Activated naive CD4-positive, alpha-beta T cell treated with anti-CD3 and anti-CD28 coated beads for 36 hours (primary cell): ENCODE data around the gene PURA. TPM values are rescaled to one million over a fixed set of nuclear protein-coding genes. Genes with fewer than 3 reads are reported as not detected.

ENCODE experiments used
- CTCF ChIA-PET: fragments of 350-600 bp; sonication (Branson Sonifier 250); formaldehyde crosslinking; loops from one replicate; lab custom pipeline; 2021; ENCODE audit warnings: antibody characterized with exemption; lab: Charles Lee
- DNase-seq: peaks from one replicate; pipeline ENCODE4 v3.0.0-alpha.2; 2020
- H3K27ac Mint-ChIP-seq: one replicate; pipeline ENCODE4 v1.8.0; 2021; ENCODE audit warnings: mild to moderate bottlenecking, mixed read lengths
- H3K27me3 Mint-ChIP-seq: one replicate; pipeline ENCODE4 v1.8.0; 2021; ENCODE audit warnings: low read depth, mixed read lengths
- H3K36me3 Mint-ChIP-seq: one replicate; pipeline ENCODE4 v1.8.0; 2021; ENCODE audit warnings: low read depth, mixed read lengths
- H3K4me1 Mint-ChIP-seq: one replicate; pipeline ENCODE4 v1.8.0; 2021; ENCODE audit warnings: low read depth, mixed read lengths
- H3K4me3 Mint-ChIP-seq: one replicate; pipeline ENCODE4 v1.8.0; 2021; ENCODE audit warnings: mild to moderate bottlenecking, moderate library complexity, mixed read lengths
- H3K9me3 Mint-ChIP-seq: one replicate; pipeline ENCODE4 v1.8.0; 2021; ENCODE audit warnings: mixed read lengths
- intact Hi-C: fragments of 100-400 bp; cut with micrococcal nuclease; formaldehyde crosslinking; loops from one replicate; pipeline ENCODE4 v1.15.1; 2023
- total RNA-seq, 2 experiments: library from RNA; stranded (reverse); gene quantifications; one replicate each; pipeline ENCODE4 v1.2.3, GENCODE V29; 2021

The PURA gene
- total RNA-seq, 2 experiments from 2014 or later, result 9.0 to 10.3 TPM

DNA sequence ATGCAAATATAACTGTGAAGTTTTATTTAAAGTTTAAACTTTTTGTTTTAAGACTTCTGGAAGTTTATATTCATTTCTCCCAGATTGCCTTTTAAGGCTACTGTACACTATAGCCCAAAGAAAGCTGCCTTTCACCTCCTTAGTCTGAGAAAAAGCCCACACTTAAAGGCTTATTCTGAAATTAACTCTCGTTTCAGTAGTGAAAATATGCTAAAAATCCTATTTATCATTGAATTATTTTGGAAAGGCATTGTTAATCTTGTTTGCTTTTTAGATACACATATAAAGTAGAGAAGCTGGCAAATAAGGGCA, 3.3 kb upstream of the PURA start:
- no peak for DNase-seq
- H3K27ac Mint-ChIP-seq, result no peak overlapping the region
- CTCF ChIA-PET, result interaction anchor here (0.6 to 3.0 kb wide), 2 partner anchors 33 to 547 kb away, joined by 3 to 14 read pairs; no protein-coding TSS in a partner anchor
- no peaks in the 10 kb centered on the region for H3K36me3 Mint-ChIP-seq
- no peaks in the 10 kb centered on the region for H3K27me3 Mint-ChIP-seq
- no peak overlapping the region for H3K4me3 Mint-ChIP-seq
- no peaks in the 10 kb centered on the region for H3K9me3 Mint-ChIP-seq
- intact Hi-C loops, result loop anchor here (5.0 to 10.0 kb wide), 2 partner anchors 452 to 1504 kb away; partner anchors contain the start of genes APBB3, DIAPH1 and SLC35A4
- H3K4me1 Mint-ChIP-seq, result peaks cover 51% of the 10 kb centered on the region

DNA sequence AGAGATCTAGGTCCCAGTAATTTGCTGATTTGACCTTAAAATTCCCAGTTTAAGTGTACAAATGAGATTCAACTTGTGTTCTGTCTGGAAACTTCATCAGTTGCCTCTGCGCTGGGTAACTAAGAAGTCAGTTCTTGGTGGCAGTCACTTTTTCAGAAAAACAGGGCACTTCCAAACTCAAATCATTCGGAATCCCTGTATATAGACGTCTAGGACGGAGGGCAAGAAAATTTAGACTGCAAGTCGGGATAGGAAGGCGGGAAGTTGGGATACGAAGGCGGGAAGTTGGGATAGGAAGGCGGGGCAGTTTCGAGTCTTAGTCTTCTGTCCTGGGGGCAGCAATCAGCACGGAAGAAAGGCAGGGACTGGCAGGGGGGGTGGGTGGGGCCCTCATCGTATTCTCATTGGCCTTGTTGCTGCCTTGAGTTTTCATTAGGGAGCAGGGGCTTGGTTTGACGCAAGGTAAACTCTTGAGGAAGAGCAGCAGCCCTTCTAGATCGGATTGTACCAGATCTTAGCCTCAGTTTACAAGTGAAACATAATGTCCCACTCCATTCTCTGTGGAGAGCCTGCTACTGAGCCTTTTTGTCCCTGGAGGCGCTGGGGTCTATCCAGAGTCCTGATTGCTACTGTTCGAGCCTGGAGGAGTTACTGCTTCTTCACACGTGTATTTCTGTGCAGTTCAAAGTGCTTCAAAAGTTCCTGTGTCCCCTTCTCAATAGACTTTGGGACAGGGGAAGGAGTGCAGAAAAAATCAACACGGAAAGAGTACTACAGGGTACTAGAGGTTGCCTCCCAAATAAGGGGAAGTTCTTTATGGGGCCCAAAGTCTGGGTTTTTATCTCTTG, 2.7 kb upstream of the PURA start:
- Mint-ChIP-seq H3K4me3 (no peak overlapping the region), H3K9me3 (no peaks in the 10 kb centered on the region), H3K27me3 (no peaks in the 10 kb centered on the region), H3K4me1 (peaks cover 53% of the 10 kb centered on the region), H3K27ac (no peak overlapping the region), H3K36me3 (no peaks in the 10 kb centered on the region)
- no peak for DNase-seq
- intact Hi-C loops, result loop anchor here (5.0 to 10.0 kb wide), 2 partner anchors 451 to 1504 kb away; partner anchors contain the start of genes APBB3, DIAPH1 and SLC35A4
- CTCF ChIA-PET, result interaction anchor here (0.6 to 3.0 kb wide), 4 partner anchors 32 to 548 kb away, joined by 3 to 14 read pairs (median 10); no protein-coding TSS in a partner anchor

- H3K9me3 Mint-ChIP-seq, result no peaks in the 10 kb centered on the region
- peaks cover 52% of the 10 kb centered on the region for H3K4me1 Mint-ChIP-seq
- H3K27ac Mint-ChIP-seq, result no peak overlapping the region
- intact Hi-C loops, result loop anchor here (5.0 to 10.0 kb wide), 2 partner anchors 450 to 1503 kb away; partner anchors contain the start of genes APBB3, DIAPH1 and SLC35A4
- H3K36me3 Mint-ChIP-seq, result no peaks in the 10 kb centered on the region
- DNase-seq, result no peak
- CTCF ChIA-PET, result interaction anchor here (0.6 to 2.6 kb wide), 5 partner anchors 9 to 365 kb away, joined by 3 to 11 read pairs (median 5); no protein-coding TSS in a partner anchor
- peak overlapping the region; percentile 91 for H3K4me3 Mint-ChIP-seq
- H3K27me3 Mint-ChIP-seq, result no peaks in the 10 kb centered on the region
These were observed 1.9 kb upstream of the PURA start for GRCh38 chr5:140111859-140112551.

DNA sequence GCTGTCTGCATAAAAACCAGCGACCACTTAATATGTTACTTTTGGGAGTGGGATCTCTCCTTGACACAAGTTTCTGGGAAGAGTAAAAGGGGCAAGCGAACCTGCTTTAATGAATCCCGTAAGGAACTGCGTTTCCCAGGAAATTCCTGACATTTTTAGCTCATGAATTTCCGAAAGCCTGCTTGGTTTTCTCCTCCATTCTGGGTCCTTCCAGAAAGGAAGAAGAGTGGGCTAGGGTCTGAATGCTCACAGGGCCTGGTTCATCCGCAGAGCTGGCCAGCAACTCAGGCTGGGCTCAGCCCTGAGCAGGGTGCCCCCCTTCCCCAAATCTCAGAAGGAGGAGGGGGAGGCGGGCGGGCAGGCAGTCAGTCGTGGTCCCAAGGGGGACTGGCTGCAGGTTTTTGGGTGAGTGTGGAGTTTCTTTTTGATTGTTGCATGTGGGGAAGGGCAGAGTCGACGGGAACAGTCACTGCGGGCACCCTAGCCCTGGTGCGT, 1.2 kb upstream of the PURA start:
- H3K36me3 Mint-ChIP-seq, result no peaks in the 10 kb centered on the region
- H3K9me3 Mint-ChIP-seq, result no peaks in the 10 kb centered on the region
- H3K4me3 Mint-ChIP-seq, result peak overlapping the region; percentile 91
- no peaks in the 10 kb centered on the region for H3K27me3 Mint-ChIP-seq
- CTCF ChIA-PET, result interaction anchor here (0.6 to 2.6 kb wide), 6 partner anchors 8 to 366 kb away, joined by 3 to 11 read pairs (median 4); no protein-coding TSS in a partner anchor
- no peak overlapping the region for H3K27ac Mint-ChIP-seq
- intact Hi-C loops, result loop anchor here (5.0 to 10.0 kb wide), 2 partner anchors 450 to 1502 kb away; partner anchors contain the start of genes APBB3, DIAPH1 and SLC35A4
- H3K4me1 Mint-ChIP-seq, result peaks cover 56% of the 10 kb centered on the region
- DNase-seq, result no peak

DNA sequence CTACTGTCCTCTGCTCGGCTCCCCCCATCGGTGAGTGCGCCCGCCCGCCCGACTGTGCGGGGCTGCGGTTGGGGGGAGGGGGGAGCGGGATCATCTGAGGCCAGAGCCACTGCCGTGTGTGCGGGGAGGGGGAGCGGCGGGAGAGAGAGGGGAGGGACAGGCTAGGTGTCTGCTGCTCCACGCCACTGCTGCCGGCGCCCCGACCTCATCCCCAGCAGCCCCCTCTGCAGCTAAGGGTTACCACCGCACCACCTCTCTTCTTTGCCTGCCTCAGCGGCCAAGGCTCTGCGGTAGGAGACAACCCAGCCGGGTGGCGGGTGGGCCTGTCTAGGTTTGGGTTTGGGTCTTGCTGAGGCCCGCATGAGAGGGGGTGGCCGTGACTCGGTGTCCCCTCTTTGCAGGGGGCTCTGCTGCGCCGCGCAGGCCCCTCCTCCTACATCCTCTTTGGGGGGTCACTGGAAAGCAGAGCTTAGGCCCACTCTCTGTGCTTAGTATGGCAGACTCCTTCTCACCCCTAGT, 670 bp upstream of the PURA start:
- Mint-ChIP-seq H3K27ac (peak overlapping the region; percentile 90), H3K4me3 (peak overlapping the region; percentile 91), H3K4me1 (peaks cover 61% of the 10 kb centered on the region), H3K36me3 (no peaks in the 10 kb centered on the region), H3K27me3 (no peaks in the 10 kb centered on the region), H3K9me3 (no peaks in the 10 kb centered on the region)
- intact Hi-C loops, result loop anchor here (5.0 to 10.0 kb wide), 2 partner anchors 449 to 1502 kb away; partner anchors contain the start of genes APBB3, DIAPH1 and SLC35A4
- CTCF ChIA-PET, result interaction anchor here (0.6 to 2.6 kb wide), 5 partner anchors 8 to 160 kb away, joined by 3 to 11 read pairs (median 7); no protein-coding TSS in a partner anchor
- peak; percentile 38 for DNase-seq

GRCh38 chr5:140114341-140115185, 654 bp downstream of the PURA start:
- DNase-seq, result peak; percentile 54
- H3K4me3 Mint-ChIP-seq, result peak overlapping the region; percentile 91
- CTCF ChIA-PET, result interaction anchor here (1.0 to 1.7 kb wide), 3 partner anchors 19 to 32 kb away, joined by 3 to 12 read pairs (median 3); no protein-coding TSS in a partner anchor
- peaks cover 60% of the 10 kb centered on the region for H3K4me1 Mint-ChIP-seq
- intact Hi-C loops, result loop anchor here (1.0 to 10.0 kb wide), 5 partner anchors 9 to 1500 kb away; partner anchors contain the start of genes APBB3, DIAPH1, SLC35A4 and TAF7
- H3K9me3 Mint-ChIP-seq, result no peaks in the 10 kb centered on the region
- H3K36me3 Mint-ChIP-seq, result no peaks in the 10 kb centered on the region
- H3K27me3 Mint-ChIP-seq, result no peaks in the 10 kb centered on the region
- peak overlapping the region; percentile 82 for H3K27ac Mint-ChIP-seq

DNA sequence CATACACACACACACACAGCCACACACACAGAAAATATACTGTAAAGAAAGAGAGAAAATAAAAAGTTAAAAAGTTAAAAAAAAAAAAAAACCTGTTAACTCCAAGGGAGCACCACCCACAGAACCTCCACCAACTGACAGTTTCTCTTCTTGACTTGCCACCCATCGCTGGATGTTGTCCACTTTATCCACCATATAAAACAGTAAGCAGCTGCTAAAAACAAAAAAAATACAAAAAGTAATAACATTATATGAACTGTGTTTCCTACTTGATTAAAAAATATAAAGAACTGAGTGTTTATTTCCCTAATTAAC, 1.2 kb downstream of the PURA start:
- Mint-ChIP-seq H3K4me3 (peak overlapping the region; percentile 91), H3K9me3 (no peaks in the 10 kb centered on the region), H3K27me3 (no peaks in the 10 kb centered on the region), H3K4me1 (peaks cover 57% of the 10 kb centered on the region), H3K36me3 (no peaks in the 10 kb centered on the region), H3K27ac (peak overlapping the region; percentile 82)
- CTCF ChIA-PET, result interaction anchor here (1.0 to 1.6 kb wide), 2 partner anchors 18 to 29 kb away, joined by 3 to 12 read pairs; no protein-coding TSS in a partner anchor
- intact Hi-C loops, result loop anchor here (5.0 to 10.0 kb wide), 2 partner anchors 1207 to 1500 kb away; partner anchors contain the start of genes DIAPH1 and TAF7
- no peak for DNase-seq

DNA sequence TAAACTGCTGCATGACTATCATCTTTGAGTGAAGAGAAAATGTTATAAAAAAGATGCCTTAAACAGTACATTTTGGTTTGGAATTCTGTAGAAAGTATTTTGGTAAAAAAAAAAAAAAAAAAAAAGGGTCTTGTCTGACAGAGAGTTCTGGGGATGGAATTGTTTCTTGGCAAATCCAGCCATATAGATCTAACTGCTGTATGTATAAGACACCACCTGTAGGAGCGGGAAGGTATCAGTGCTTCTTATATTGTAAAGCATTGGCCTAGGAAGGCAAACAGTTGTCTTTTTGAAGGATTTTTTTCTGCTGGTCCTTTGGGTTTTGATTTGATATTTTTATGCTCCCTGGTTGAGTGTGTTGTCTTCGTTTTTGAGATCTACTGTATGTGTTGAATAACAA, 2.8 kb downstream of the PURA start:
- H3K36me3 Mint-ChIP-seq, result no peaks in the 10 kb centered on the region
- no peaks in the 10 kb centered on the region for H3K9me3 Mint-ChIP-seq
- H3K4me1 Mint-ChIP-seq, result peaks cover 53% of the 10 kb centered on the region
- no peak for DNase-seq
- H3K4me3 Mint-ChIP-seq, result no peak overlapping the region
- intact Hi-C loops, result loop anchor here (1.0 to 10.0 kb wide), 3 partner anchors 9 to 1498 kb away; partner anchors contain the start of genes DIAPH1 and TAF7
- H3K27ac Mint-ChIP-seq, result no peak overlapping the region
- CTCF ChIA-PET, result interaction anchor here (0.6 to 2.0 kb wide), 5 partner anchors 10 to 44 kb away, joined by 3 to 14 read pairs (median 3); no protein-coding TSS in a partner anchor
- no peaks in the 10 kb centered on the region for H3K27me3 Mint-ChIP-seq

GRCh38 chr5:140117523-140117922, 3.6 kb downstream of the PURA start:
- DNase-seq, result no peak
- H3K27me3 Mint-ChIP-seq, result no peaks in the 10 kb centered on the region
- H3K36me3 Mint-ChIP-seq, result no peaks in the 10 kb centered on the region
- H3K9me3 Mint-ChIP-seq, result no peaks in the 10 kb centered on the region
- CTCF ChIA-PET, result interaction anchor here (1.1 to 2.0 kb wide), 5 partner anchors 9 to 44 kb away, joined by 3 to 14 read pairs (median 3); no protein-coding TSS in a partner anchor
- no peak overlapping the region for H3K27ac Mint-ChIP-seq
- H3K4me3 Mint-ChIP-seq, result no peak overlapping the region
- intact Hi-C loops, result loop anchor here (5.0 to 10.0 kb wide), 2 partner anchors 1205 to 1497 kb away; partner anchors contain the start of genes DIAPH1 and TAF7
- peaks cover 52% of the 10 kb centered on the region for H3K4me1 Mint-ChIP-seq

DNA sequence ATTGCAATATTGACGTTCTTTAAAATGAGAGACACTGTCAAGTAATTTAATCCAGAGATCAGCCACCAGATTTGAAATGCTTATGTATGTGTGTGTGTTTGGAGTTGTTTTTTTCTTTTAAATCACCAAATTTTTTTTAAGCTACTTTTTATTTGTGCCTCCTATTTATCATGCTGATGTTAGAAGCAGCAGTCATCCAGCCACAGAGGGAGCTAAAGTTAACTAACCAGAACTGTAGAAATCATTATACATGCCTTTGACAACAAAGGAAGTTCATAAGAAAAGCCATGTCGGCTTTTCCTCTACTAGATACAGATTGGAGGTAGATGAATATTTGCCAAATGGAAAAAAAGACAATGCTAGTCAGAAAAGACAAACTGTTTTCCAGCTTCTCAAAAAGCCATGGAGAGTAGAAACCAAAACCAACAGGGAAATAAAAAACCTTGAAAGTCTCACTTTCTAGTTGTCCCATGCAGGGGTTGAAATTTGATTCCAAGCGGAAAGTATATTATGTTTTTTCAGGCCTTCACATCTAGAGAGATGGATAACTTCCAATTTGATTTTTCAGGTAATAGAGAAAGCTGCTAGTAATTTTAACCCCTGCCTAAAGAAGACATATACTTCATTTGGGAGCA, 4.5 kb downstream of the PURA start:
- intact Hi-C loops, result loop anchor here (5.0 to 10.0 kb wide), 2 partner anchors 1204 to 1496 kb away; partner anchors contain the start of genes DIAPH1 and TAF7
- Mint-ChIP-seq H3K36me3 (no peaks in the 10 kb centered on the region), H3K4me3 (no peak overlapping the region), H3K27ac (no peak overlapping the region), H3K27me3 (no peaks in the 10 kb centered on the region), H3K4me1 (peaks cover 51% of the 10 kb centered on the region), H3K9me3 (no peaks in the 10 kb centered on the region)
- no peak for DNase-seq
- CTCF ChIA-PET, result interaction anchor here (0.6 to 2.0 kb wide), 6 partner anchors 14 to 488 kb away, joined by 3 to 14 read pairs (median 6); no protein-coding TSS in a partner anchor
